GM10248 (cell line): ENCODE results near the gene FTO.

Experiments
- CTCF ChIA-PET: fragments of 300-600 bp; sonication (Branson Sonifier 250); formaldehyde crosslinking; extraction: SDS; loops from one replicate; lab custom pipeline; 2021; ENCODE audit warnings: antibody characterized with exemption; lab: Yijun Ruan, JAX
- POLR2A ChIA-PET: fragments of 350-650 bp; sonication (Branson Sonifier 250); formaldehyde crosslinking; extraction: SDS; loops from one replicate; lab custom pipeline; 2020; ENCODE audit warnings: antibody characterized with exemption; lab: Yijun Ruan, JAX
- DNase-seq: peaks from one replicate; pipeline ENCODE4 v3.0.0; 2012; ENCODE audit errors: extremely low spot score
- CTCF ChIP-seq: IDR thresholded peaks from 2 replicates; pipeline ENCODE4 v1.5.1; 2012; ENCODE audit warnings: mild to moderate bottlenecking, low read depth; ENCODE audit errors: extremely low read depth, missing control alignments, control extremely low read depth

The FTO gene

GRCh38 chr16:54026456-54026855 is 322.5 kb downstream of the FTO start:
- CTCF ChIA-PET, result no interaction called here
- POLR2A ChIA-PET, result no interaction called here
- no peak for DNase-seq
- no peak for TF ChIP-seq CTCF

GRCh38 chr16:54027062-54027461 is 323.1 kb downstream of the FTO start:
- CTCF ChIA-PET, result interaction anchor here (1.8 kb wide), 1 partner anchor 10 kb away, joined by 3 read pairs; no protein-coding TSS in a partner anchor
- POLR2A ChIA-PET, result no interaction called here
- TF ChIP-seq CTCF, result no peak
- no peak for DNase-seq

GRCh38 chr16:54027558-54027957 is 323.6 kb downstream of the FTO start:
- no peak for TF ChIP-seq CTCF
- CTCF ChIA-PET, result interaction anchor here (1.8 kb wide), 1 partner anchor 9 kb away, joined by 3 read pairs; no protein-coding TSS in a partner anchor
- POLR2A ChIA-PET, result no interaction called here
- DNase-seq, result no peak

- TF ChIP-seq CTCF, result no peak
- DNase-seq, result no peak
- CTCF ChIA-PET, result interaction anchor here (1.8 kb wide), 1 partner anchor 9 kb away, joined by 3 read pairs; no protein-coding TSS in a partner anchor
- POLR2A ChIA-PET, result no interaction called here
Measured at GRCh38 chr16:54027995-54028394, 324.0 kb downstream of the FTO start.

DNA sequence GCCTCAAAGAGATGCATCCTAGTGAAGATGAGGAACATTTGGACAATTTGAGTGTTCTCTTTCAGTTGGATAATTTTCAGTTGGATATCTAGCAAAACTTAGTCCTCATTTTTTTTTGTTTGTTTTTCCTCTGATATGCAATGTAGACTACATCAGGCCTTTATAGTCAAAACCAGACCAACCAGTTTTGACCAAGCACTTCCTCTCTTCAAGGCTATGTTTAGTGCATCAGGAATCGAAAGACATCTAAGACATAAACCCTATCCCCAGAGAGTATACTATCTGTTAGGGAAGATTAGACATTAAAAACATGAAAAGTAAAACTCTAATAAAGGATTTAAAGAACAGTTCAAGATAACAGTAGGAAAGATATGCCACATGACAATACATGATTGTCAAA is 326.5 kb downstream of the FTO start:
- no peak for DNase-seq
- TF ChIP-seq CTCF, result no peak
- ChIA-PET CTCF (no interaction called here), POLR2A (no interaction called here)

GRCh38 chr16:54031107-54031760 is 327.3 kb downstream of the FTO start:
- POLR2A ChIA-PET, result no interaction called here
- TF ChIP-seq CTCF, result no peak
- no peak for DNase-seq
- CTCF ChIA-PET, result interaction anchor here (0.9 to 1.4 kb wide), 2 partner anchors 9 to 10 kb away, joined by 3 to 4 read pairs; no protein-coding TSS in a partner anchor
